ENCODE results near the gene MPC1.
"Not testable (repeated sequence)": the region's sequence is repeated elsewhere in the genome, so short reads cannot be mapped to it uniquely, and the experiment has no call there.

Gene MPC1

GRCh38 chr6:166381381-166381732 is 1.4 kb downstream of the MPC1 start:
- DNase-seq (ENCODE audit: low read depth): no peak

- DNase-seq (ENCODE audit: low read depth): no peak
Measured at GRCh38 chr6:166379800-166380199, 2.9 kb downstream of the MPC1 start.

GRCh38 chr6:166379103-166379586 is 3.6 kb downstream of the MPC1 start:
- DNase-seq (ENCODE audit: low read depth): no peak

- DNase-seq (ENCODE audit: low read depth): no peak
Measured at GRCh38 chr6:166377721-166378120, 5.0 kb downstream of the MPC1 start.

- no peak for DNase-seq (ENCODE audit: low read depth)
Measured at GRCh38 chr6:166375013-166375412, 7.7 kb downstream of the MPC1 start.

GRCh38 chr6:166370489-166370888 is 12.3 kb downstream of the MPC1 start:
- no peak for DNase-seq (ENCODE audit: low read depth)

- no peak for DNase-seq (ENCODE audit: low read depth)
Measured at GRCh38 chr6:166369782-166370181, 13.0 kb downstream of the MPC1 start.

- DNase-seq (ENCODE audit: low read depth): no peak
Measured at GRCh38 chr6:166366921-166367320, 15.8 kb downstream of the MPC1 start.

GRCh38 chr6:166365806-166366205 is 16.9 kb downstream of the MPC1 start:
- DNase-seq (ENCODE audit: low read depth): no peak

- DNase-seq (ENCODE audit: low read depth): no peak
Measured at GRCh38 chr6:166365221-166365620, 17.5 kb downstream of the MPC1 start.

GRCh38 chr6:166364456-166364855 is 18.3 kb downstream of the MPC1 start:
- DNase-seq (ENCODE audit: low read depth): no peak

GRCh38 chr6:166362427-166362826 is 20.3 kb downstream of the MPC1 start:
- not testable (repeated sequence) for DNase-seq (ENCODE audit: low read depth)

GRCh38 chr6:166361077-166361429 is 21.7 kb downstream of the MPC1 start:
- no peak for DNase-seq (ENCODE audit: low read depth)

GRCh38 chr6:166360243-166361076 is 22.3 kb downstream of the MPC1 start:
- no peak for DNase-seq (ENCODE audit: low read depth)

- DNase-seq (ENCODE audit: low read depth): no peak
Measured at GRCh38 chr6:166355552-166355951, 27.2 kb downstream of the MPC1 start.

GRCh38 chr6:166354965-166355364 is 27.8 kb downstream of the MPC1 start:
- no peak for DNase-seq (ENCODE audit: low read depth)

GRCh38 chr6:166354143-166354542 is 28.6 kb downstream of the MPC1 start:
- no peak for DNase-seq (ENCODE audit: low read depth)

GRCh38 chr6:166353507-166353906 is 29.2 kb downstream of the MPC1 start:
- DNase-seq (ENCODE audit: low read depth): no peak

GRCh38 chr6:166352923-166353322 is 29.8 kb downstream of the MPC1 start:
- no peak for DNase-seq (ENCODE audit: low read depth)

- no peak for DNase-seq (ENCODE audit: low read depth)
Measured at GRCh38 chr6:166351715-166352285, 30.9 kb downstream of the MPC1 start.

GRCh38 chr6:166348305-166348949 is 34.3 kb downstream of the MPC1 start:
- DNase-seq (ENCODE audit: low read depth): no peak

- DNase-seq (ENCODE audit: low read depth): no peak
Measured at GRCh38 chr6:166346965-166347364, 35.8 kb downstream of the MPC1 start.

- DNase-seq (ENCODE audit: low read depth): no peak
Measured at GRCh38 chr6:166346449-166346848, 36.3 kb downstream of the MPC1 start.

All from T follicular helper cell (primary cell).